ENCODE data around the gene CCDC85C. TPM values are rescaled to one million over a fixed set of nuclear protein-coding genes. Genes with fewer than 3 reads are reported as not detected.

The CCDC85C gene
- total RNA-seq, 6 experiments from 2014 or later: 31.3 to 41.4 (median 34.3) TPM

- peaks cover 1% of the 10 kb centered on the region; the same call in 1 of the 2 replicates for H3K27me3 Mint-ChIP-seq (ENCODE audit: insufficient read depth)
- H3K9me3 Mint-ChIP-seq: no peaks in the 10 kb centered on the region
- peak overlapping the region; percentile 80; the same call in 1 of the 2 replicates for H3K27ac Mint-ChIP-seq
- TF ChIP-seq, protein P1, sequence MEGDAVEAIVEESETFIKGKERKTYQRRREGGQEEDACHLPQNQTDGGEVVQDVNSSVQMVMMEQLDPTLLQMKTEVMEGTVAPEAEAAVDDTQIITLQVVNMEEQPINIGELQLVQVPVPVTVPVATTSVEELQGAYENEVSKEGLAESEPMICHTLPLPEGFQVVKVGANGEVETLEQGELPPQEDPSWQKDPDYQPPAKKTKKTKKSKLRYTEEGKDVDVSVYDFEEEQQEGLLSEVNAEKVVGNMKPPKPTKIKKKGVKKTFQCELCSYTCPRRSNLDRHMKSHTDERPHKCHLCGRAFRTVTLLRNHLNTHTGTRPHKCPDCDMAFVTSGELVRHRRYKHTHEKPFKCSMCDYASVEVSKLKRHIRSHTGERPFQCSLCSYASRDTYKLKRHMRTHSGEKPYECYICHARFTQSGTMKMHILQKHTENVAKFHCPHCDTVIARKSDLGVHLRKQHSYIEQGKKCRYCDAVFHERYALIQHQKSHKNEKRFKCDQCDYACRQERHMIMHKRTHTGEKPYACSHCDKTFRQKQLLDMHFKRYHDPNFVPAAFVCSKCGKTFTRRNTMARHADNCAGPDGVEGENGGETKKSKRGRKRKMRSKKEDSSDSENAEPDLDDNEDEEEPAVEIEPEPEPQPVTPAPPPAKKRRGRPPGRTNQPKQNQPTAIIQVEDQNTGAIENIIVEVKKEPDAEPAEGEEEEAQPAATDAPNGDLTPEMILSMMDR (IDR thresholded peaks at IDR 0.05): no peak
- H3K4me1 Mint-ChIP-seq (ENCODE audit: low read depth): peaks cover 50% of the 10 kb centered on the region
- no peak for DNase-seq
- H3K4me3 Mint-ChIP-seq: no peak overlapping the region
- no peaks in the 10 kb centered on the region for H3K36me3 Mint-ChIP-seq (ENCODE audit: low read depth)
Measured at GRCh38 chr14:99532310-99532709, 71.7 kb downstream of the CCDC85C start.

- peak overlapping the region; percentile 64 for H3K4me3 Mint-ChIP-seq
- H3K27ac Mint-ChIP-seq: peak overlapping the region; percentile 80
- no peaks in the 10 kb centered on the region for H3K36me3 Mint-ChIP-seq (ENCODE audit: low read depth)
- peaks cover 1% of the 10 kb centered on the region; the same call in 1 of the 2 replicates for H3K27me3 Mint-ChIP-seq (ENCODE audit: insufficient read depth)
- peak; percentile 39 for DNase-seq
- TF ChIP-seq, protein P1 (IDR thresholded peaks at IDR 0.05): no peak
- H3K9me3 Mint-ChIP-seq: no peaks in the 10 kb centered on the region
- peaks cover 46% of the 10 kb centered on the region for H3K4me1 Mint-ChIP-seq (ENCODE audit: low read depth)
Measured at GRCh38 chr14:99531251-99532096, 72.5 kb downstream of the CCDC85C start.

- H3K9me3 Mint-ChIP-seq: no peaks in the 10 kb centered on the region
- no peaks in the 10 kb centered on the region for H3K36me3 Mint-ChIP-seq (ENCODE audit: low read depth)
- no peak for DNase-seq
- peaks cover 1% of the 10 kb centered on the region; the same call in 1 of the 2 replicates for H3K27me3 Mint-ChIP-seq (ENCODE audit: insufficient read depth)
- TF ChIP-seq, protein P1 (IDR thresholded peaks at IDR 0.05): no peak
- H3K4me3 Mint-ChIP-seq: no peak overlapping the region; the same call in none of the 2 replicates
- H3K4me1 Mint-ChIP-seq (ENCODE audit: low read depth): peaks cover 44% of the 10 kb centered on the region
- H3K27ac Mint-ChIP-seq: peak overlapping the region; percentile 80
Measured at GRCh38 chr14:99530407-99531155, 73.4 kb downstream of the CCDC85C start.

GRCh38 chr14:99529899-99530298 is 74.1 kb downstream of the CCDC85C start:
- Mint-ChIP-seq H3K36me3 (ENCODE audit: low read depth) (no peaks in the 10 kb centered on the region), H3K4me1 (ENCODE audit: low read depth) (peaks cover 51% of the 10 kb centered on the region), H3K27me3 (ENCODE audit: insufficient read depth) (peaks cover 1% of the 10 kb centered on the region; the same call in 1 of the 2 replicates), H3K27ac (peak overlapping the region; percentile 80), H3K9me3 (no peaks in the 10 kb centered on the region), H3K4me3 (no peak overlapping the region; the same call in 1 of the 2 replicates)
- DNase-seq: peak; percentile 31
- TF ChIP-seq, protein P1 (IDR thresholded peaks at IDR 0.05): peak; percentile 53

- Mint-ChIP-seq H3K9me3 (no peaks in the 10 kb centered on the region), H3K36me3 (ENCODE audit: low read depth) (no peaks in the 10 kb centered on the region), H3K27me3 (ENCODE audit: insufficient read depth) (peaks cover under 1% of the 10 kb centered on the region), H3K4me3 (no peak overlapping the region), H3K4me1 (ENCODE audit: low read depth) (peaks cover 73% of the 10 kb centered on the region), H3K27ac (0 out of 2 replicates have a peak overlapping the region, but pooled peaks have one; percentile 6)
- no peak for DNase-seq
- TF ChIP-seq, protein P1 (IDR thresholded peaks at IDR 0.05): no peak
Measured at GRCh38 chr14:99527427-99528076, 76.5 kb downstream of the CCDC85C start.
